GM12878 (cell line): ENCODE results near the gene ZNF239. TPM values are rescaled to one million over a fixed set of nuclear protein-coding genes. Genes with fewer than 3 reads are reported as not detected.

Experiments used
- ATAC-seq: fragments of 200-7000 bp; cut with Tn5 transposase; 3 replicates; pipeline ENCODE4 v1.9.1; 2020; ENCODE audit warnings: mild to moderate bottlenecking, moderate library complexity
- BruUV-seq: library from RNA; stranded (reverse); fragments of 400-500 nt; replicated peaks from 2 replicates; lab custom pipeline; 2021; lab: Mats Ljungman, UMichigan
- CTCF ChIA-PET: fragments of 300-600 bp; sonication (Branson Sonifier 250); formaldehyde crosslinking; extraction: SDS; loops from one replicate; lab custom pipeline; 2021; ENCODE audit warnings: inconsistent platforms; lab: Yijun Ruan, JAX
- POLR2A ChIA-PET: fragments of 350-600 bp; formaldehyde crosslinking; extraction: SDS; loops from one replicate; lab custom pipeline; 2021; ENCODE audit warnings: inconsistent platforms; lab: Charles Lee
- RAD21 ChIA-PET: fragments of 300-600 bp; sonication (Branson Sonifier 250); formaldehyde crosslinking; loops from one replicate; lab custom pipeline; 2023; ENCODE audit warnings: antibody characterized with exemption; ENCODE audit not compliant: unreplicated experiment; lab: Charles Lee
- SMC1A ChIA-PET: fragments of 300-600 bp; sonication (Branson Sonifier 250); formaldehyde crosslinking; loops from one replicate; lab custom pipeline; 2023; ENCODE audit not compliant: unreplicated experiment, uncharacterized antibody; lab: Charles Lee
- DNase-seq: peaks from one replicate; pipeline ENCODE4 v3.0.0-alpha.2; 2011; ENCODE audit warnings: low read depth, low spot score
- FAIRE-seq: peaks from 3 replicates; lab custom pipeline; 2011; peaks lifted over from hg19 to GRCh38; lab: Jason Lieb, UNC
- H2AFZ ChIP-seq: 2 replicates; pipeline ENCODE4 v1.6.0; 2011; ENCODE audit warnings: low read depth, low read length, control low read depth; ENCODE audit not compliant: control insufficient read depth
- H3K27ac ChIP-seq: 2 replicates; pipeline ENCODE4 v1.5.1; 2011; ENCODE audit warnings: control low read depth; ENCODE audit not compliant: control insufficient read depth, insufficient read depth
- H3K27me3 ChIP-seq, 2 experiments: replicated peaks in 1 of 2; 2 replicates each; pipeline versions ENCODE4 v1.6.0 to v1.6.1; 2011; ENCODE audit warnings: low read length in 1 of 2; ENCODE audit not compliant: control insufficient read depth in 2 of 2, insufficient read depth in 2 of 2
- H3K36me3 ChIP-seq, 2 experiments: 2 replicates each; pipeline ENCODE4 v1.5.1; 2011; ENCODE audit warnings: low read length in 1 of 2; ENCODE audit not compliant: control insufficient read depth in 2 of 2, insufficient read depth in 2 of 2
- H3K4me1 ChIP-seq: 2 replicates; pipeline ENCODE4 v1.6.1; 2011; ENCODE audit warnings: mild to moderate bottlenecking, low read length, moderate library complexity, mixed read lengths; ENCODE audit not compliant: control insufficient read depth, insufficient read depth
- H3K4me2 ChIP-seq: 2 replicates; pipeline ENCODE4 v1.6.0; 2011; ENCODE audit warnings: control low read depth; ENCODE audit not compliant: control insufficient read depth, insufficient read depth
- H3K4me3 ChIP-seq: fragments of 200-600 bp; sonication (generic); 2 replicates; pipeline ENCODE4 v1.5.1; 2016
- H3K79me2 ChIP-seq: 2 replicates; pipeline ENCODE4 v1.6.0; 2011; ENCODE audit warnings: low read length; ENCODE audit not compliant: control insufficient read depth, insufficient read depth
- H3K9ac ChIP-seq: 2 replicates; pipeline ENCODE4 v1.8.0; 2011; ENCODE audit warnings: low read length, control low read depth, mixed read lengths; ENCODE audit not compliant: control insufficient read depth, insufficient read depth
- H3K9me3 ChIP-seq: replicated peaks from 3 replicates; pipeline ENCODE4 v1.5.1; 2011; ENCODE audit warnings: mild to moderate bottlenecking, low read length; ENCODE audit not compliant: control insufficient read depth, insufficient read depth
- H4K20me1 ChIP-seq: 2 replicates; pipeline ENCODE4 v1.6.0; 2011; ENCODE audit not compliant: control insufficient read depth, insufficient read depth
- CBFB ChIP-seq: IDR thresholded peaks from 2 replicates; pipeline ENCODE4 v1.6.1; 2016; ENCODE audit warnings: antibody characterized with exemption, low read depth
- EGR1 ChIP-seq, 2 experiments: IDR thresholded peaks; 1 replicate in 1 of 2; 2 replicates in 1 of 2; pipeline ENCODE4 v1.6.1; 2011 to 2012; ENCODE audit warnings: low read depth in 2 of 2, low read length in 2 of 2, borderline replicate concordance in 1 of 2, mild to moderate bottlenecking in 1 of 2, moderate library complexity in 1 of 2
- SREBF2 ChIP-seq: IDR thresholded peaks from 2 replicates; pipeline ENCODE4 v1.6.1; 2012; ENCODE audit warnings: mild to moderate bottlenecking, low read length
- SUPT20H ChIP-seq: IDR thresholded peaks from 2 replicates; pipeline ENCODE4 v1.6.1; 2011; ENCODE audit warnings: low read depth, mild to moderate bottlenecking, low read length, moderate library complexity, borderline replicate concordance; ENCODE audit not compliant: control insufficient read depth
- TCF3 ChIP-seq: IDR thresholded peaks from 2 replicates; pipeline ENCODE4 v1.6.1; 2012; ENCODE audit warnings: low read depth, mild to moderate bottlenecking, low read length, borderline replicate concordance; ENCODE audit not compliant: insufficient read depth
- ZNF622 ChIP-seq: fragments of 450-650 bp; IDR thresholded peaks from 2 replicates; pipeline ENCODE4 v1.6.1; 2017; ENCODE audit warnings: mild to moderate bottlenecking, inconsistent platforms
- WGBS: methylation state at CpG from one replicate; pipeline ENCODE4 v1.1.6; 2016; ENCODE audit warnings: low lambda C conversion rate; ENCODE audit not compliant: insufficient replicate concordance, insufficient coverage; ENCODE audit errors: missing lambda C conversion rate; 5-methylcytosine and 5-hydroxymethylcytosine counted together
- in situ Hi-C: fragments of 300-500 bp; cut with MboI; formaldehyde crosslinking; loops from 9 replicates; pipeline ENCODE4 v1.14.3; 2018; ENCODE audit warnings: mixed read lengths
- intact Hi-C: fragments of 100-400 bp; cut with micrococcal nuclease; formaldehyde crosslinking; loops from one replicate; pipeline ENCODE4 v1.14.2; 2022; ENCODE audit not compliant: unreplicated experiment
- polyA plus RNA-seq, 11 experiments: library from polyadenylated mRNA; depleted of rRNA in 4 of 11; unstranded in 6 of 11; stranded (reverse) in 5 of 11; fragments of >200 nt; fragmentation: Nextera tagmentation in 4 of 11; fragmentation: Illumina TruSeq in 1 of 11; extraction: Ambion mirVana in 4 of 11; extraction: Trizol in 1 of 11; gene quantifications; 1 replicate in 1 of 11; 2 replicates in 10 of 11; pipeline versions ENCODE4 v1.2.1 to v1.2.3, GENCODE V29; 2011 to 2016; ENCODE audit warnings: inconsistent platforms in 2 of 11, missing spikeins in 2 of 11, low read depth in 1 of 11
- total RNA-seq, 4 experiments: library from RNA; depleted of rRNA in 3 of 4; stranded (reverse); fragments of >200 nt in 3 of 4; fragmentation: Illumina TruSeq in 1 of 4; extraction: Trizol in 1 of 4; gene quantifications; 2 replicates each; pipeline versions ENCODE4 v1.2.1 to v1.2.3, GENCODE V29; 2013 to 2021
- TF ChIP-seq, protein P1 (sequence below): IDR thresholded peaks from 2 replicates; pipeline ENCODE4 v1.6.1; 2012; ENCODE audit warnings: low read depth, low read length, improper control_type of control experiment
- TF ChIP-seq, protein P2 (sequence below): IDR thresholded peaks from 2 replicates; pipeline ENCODE4 v1.6.1; 2012; ENCODE audit warnings: mild to moderate bottlenecking, low read depth, low read length
- TF ChIP-seq, protein P3 (sequence below): fragments of 450-650 bp; formaldehyde crosslinking; IDR thresholded peaks from 2 replicates; pipeline ENCODE4 v1.5.0; 2022; ENCODE audit warnings: mild to moderate bottlenecking, missing genetic modification characterization

The ZNF239 gene
- total and polyA plus RNA-seq, 10 of the 15 experiments (the other 5 are each of a cell fraction or from before 2014, with no cell fraction given) = 0.12 to 0.75 (median 0.43) TPM

DNA sequence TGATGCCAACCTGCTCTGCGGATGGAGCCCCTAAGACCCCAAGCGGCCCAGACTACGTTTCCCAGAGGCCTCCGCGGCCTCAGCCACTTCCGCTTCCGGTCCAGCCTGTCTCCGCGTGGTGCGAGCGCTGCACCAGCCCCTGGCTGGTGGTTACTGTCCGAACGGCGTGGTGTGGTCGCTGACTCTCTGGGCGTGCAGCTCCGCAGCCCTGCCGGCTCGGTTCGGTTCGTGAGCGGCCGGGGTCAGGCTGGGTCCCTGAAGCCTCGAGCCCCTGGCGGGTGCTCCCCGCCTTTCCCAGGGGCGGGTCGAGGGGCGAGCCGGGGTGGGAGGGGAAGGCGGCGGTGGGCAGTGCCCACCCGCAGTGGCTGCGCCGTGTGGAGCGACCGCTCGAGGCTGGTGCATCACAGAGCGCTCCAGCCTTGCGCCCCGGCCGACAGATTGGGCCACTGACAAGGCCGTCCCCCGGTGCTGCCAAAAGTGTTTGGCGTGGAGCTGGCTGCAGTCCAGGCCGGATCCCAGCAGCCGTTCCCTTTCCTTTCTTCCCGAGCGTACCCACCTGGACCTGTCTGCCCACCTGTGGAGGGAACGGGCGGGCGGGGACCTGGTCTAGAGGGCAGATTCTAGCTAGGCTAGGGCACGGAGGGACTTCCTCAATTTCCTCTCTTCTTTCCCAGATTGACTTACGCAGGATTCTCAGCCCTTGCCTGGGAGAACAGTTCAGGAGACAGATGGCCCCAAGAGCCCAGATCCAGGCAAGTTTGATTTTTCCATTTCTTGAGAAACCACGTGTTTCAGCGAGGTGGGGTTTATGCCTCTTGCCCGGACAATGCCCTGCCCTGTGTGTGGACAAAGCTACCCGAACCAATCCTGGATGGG lies 32.1 kb upstream of the ZNF239 start, which contains the start of gene ZNF485:
ZNF485 (plus strand) TSS at position 116 of the 876 bp plus-strand sequence; CDS start at position 729, 613 bp downstream.
- peaks cover 0 to 4% of the 10 kb centered on the region in 2 experiments; a peak in 2 of 4 replicates for H3K36me3 ChIP-seq
- POLR2A ChIA-PET = interaction anchor here (1.4 kb wide), 1 partner anchor 11 kb away, joined by 3 read pairs; no protein-coding TSS in a partner anchor
- no peak for DNase-seq
- H3K4me1 ChIP-seq = no peaks in the 10 kb centered on the region; the same call in 1 of the 2 replicates
- BruUV-seq = no TSS peak
- H3K9me3 ChIP-seq = peaks cover 2% of the 10 kb centered on the region; the same call in 1 of the 3 replicates
- RAD21 ChIA-PET = interaction anchor here (1.0 kb wide), 1 partner anchor 12 kb away, joined by 5 read pairs; no protein-coding TSS in a partner anchor
- peak; percentile 99 for ATAC-seq
- H3K4me2 ChIP-seq = peak within 1 kb of the TSS; percentile 95
- H3K79me2 ChIP-seq = peaks cover 3% of the 10 kb centered on the region
- H3K27me3 ChIP-seq = no peaks in the 10 kb centered on the region
- peak; percentile 27 for FAIRE-seq
- peak within 1 kb of the TSS; percentile 86 for H3K4me3 ChIP-seq
- SMC1A ChIA-PET = interaction anchor here (0.6 to 4.4 kb wide), 4 partner anchors 8 to 112 kb away, joined by 3 to 18 read pairs (median 6); partner anchors contain the start of gene ZNF32
- H2AFZ ChIP-seq = peak within 1 kb of the TSS; percentile 90
- intact Hi-C loops (no loop called here), in situ Hi-C loops (no loop called here)
- CTCF ChIA-PET = interaction anchor here (0.9 to 1.5 kb wide), 3 partner anchors 12 to 144 kb away, joined by 3 to 4 read pairs (median 3); partner anchors contain the start of gene ZNF239
- WGBS = 7% methylated on average over 40 of the region's 58 CpGs
- H3K9ac ChIP-seq = peak within 1 kb of the TSS; percentile 74
- H4K20me1 ChIP-seq = no peaks in the 10 kb centered on the region
- peak within 1 kb of the TSS; percentile 50; the same call in 1 of the 2 replicates for H3K27ac ChIP-seq
- TF ChIP-seq, protein P1, sequence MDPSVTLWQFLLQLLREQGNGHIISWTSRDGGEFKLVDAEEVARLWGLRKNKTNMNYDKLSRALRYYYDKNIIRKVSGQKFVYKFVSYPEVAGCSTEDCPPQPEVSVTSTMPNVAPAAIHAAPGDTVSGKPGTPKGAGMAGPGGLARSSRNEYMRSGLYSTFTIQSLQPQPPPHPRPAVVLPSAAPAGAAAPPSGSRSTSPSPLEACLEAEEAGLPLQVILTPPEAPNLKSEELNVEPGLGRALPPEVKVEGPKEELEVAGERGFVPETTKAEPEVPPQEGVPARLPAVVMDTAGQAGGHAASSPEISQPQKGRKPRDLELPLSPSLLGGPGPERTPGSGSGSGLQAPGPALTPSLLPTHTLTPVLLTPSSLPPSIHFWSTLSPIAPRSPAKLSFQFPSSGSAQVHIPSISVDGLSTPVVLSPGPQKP = peak; percentile 91
- TF ChIP-seq EGR1 (IDR thresholded peaks at IDR 0.05; ENCODE audit: borderline replicate concordance in 1 of 2, low read depth in 2 of 2, low read length in 2 of 2) (no peak), SUPT20H (no peak), CBFB (peak; percentile 53; the same call in 1 of the 2 replicates), TCF3 (0 out of 2 replicates have a peak, but pooled peaks have one; percentile 33), SREBF2 (peak; percentile 66), ZNF622 (no peak)
- TF ChIP-seq, protein P2, sequence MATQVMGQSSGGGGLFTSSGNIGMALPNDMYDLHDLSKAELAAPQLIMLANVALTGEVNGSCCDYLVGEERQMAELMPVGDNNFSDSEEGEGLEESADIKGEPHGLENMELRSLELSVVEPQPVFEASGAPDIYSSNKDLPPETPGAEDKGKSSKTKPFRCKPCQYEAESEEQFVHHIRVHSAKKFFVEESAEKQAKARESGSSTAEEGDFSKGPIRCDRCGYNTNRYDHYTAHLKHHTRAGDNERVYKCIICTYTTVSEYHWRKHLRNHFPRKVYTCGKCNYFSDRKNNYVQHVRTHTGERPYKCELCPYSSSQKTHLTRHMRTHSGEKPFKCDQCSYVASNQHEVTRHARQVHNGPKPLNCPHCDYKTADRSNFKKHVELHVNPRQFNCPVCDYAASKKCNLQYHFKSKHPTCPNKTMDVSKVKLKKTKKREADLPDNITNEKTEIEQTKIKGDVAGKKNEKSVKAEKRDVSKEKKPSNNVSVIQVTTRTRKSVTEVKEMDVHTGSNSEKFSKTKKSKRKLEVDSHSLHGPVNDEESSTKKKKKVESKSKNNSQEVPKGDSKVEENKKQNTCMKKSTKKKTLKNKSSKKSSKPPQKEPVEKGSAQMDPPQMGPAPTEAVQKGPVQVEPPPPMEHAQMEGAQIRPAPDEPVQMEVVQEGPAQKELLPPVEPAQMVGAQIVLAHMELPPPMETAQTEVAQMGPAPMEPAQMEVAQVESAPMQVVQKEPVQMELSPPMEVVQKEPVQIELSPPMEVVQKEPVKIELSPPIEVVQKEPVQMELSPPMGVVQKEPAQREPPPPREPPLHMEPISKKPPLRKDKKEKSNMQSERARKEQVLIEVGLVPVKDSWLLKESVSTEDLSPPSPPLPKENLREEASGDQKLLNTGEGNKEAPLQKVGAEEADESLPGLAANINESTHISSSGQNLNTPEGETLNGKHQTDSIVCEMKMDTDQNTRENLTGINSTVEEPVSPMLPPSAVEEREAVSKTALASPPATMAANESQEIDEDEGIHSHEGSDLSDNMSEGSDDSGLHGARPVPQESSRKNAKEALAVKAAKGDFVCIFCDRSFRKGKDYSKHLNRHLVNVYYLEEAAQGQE = no peak
- TF ChIP-seq, protein P3, sequence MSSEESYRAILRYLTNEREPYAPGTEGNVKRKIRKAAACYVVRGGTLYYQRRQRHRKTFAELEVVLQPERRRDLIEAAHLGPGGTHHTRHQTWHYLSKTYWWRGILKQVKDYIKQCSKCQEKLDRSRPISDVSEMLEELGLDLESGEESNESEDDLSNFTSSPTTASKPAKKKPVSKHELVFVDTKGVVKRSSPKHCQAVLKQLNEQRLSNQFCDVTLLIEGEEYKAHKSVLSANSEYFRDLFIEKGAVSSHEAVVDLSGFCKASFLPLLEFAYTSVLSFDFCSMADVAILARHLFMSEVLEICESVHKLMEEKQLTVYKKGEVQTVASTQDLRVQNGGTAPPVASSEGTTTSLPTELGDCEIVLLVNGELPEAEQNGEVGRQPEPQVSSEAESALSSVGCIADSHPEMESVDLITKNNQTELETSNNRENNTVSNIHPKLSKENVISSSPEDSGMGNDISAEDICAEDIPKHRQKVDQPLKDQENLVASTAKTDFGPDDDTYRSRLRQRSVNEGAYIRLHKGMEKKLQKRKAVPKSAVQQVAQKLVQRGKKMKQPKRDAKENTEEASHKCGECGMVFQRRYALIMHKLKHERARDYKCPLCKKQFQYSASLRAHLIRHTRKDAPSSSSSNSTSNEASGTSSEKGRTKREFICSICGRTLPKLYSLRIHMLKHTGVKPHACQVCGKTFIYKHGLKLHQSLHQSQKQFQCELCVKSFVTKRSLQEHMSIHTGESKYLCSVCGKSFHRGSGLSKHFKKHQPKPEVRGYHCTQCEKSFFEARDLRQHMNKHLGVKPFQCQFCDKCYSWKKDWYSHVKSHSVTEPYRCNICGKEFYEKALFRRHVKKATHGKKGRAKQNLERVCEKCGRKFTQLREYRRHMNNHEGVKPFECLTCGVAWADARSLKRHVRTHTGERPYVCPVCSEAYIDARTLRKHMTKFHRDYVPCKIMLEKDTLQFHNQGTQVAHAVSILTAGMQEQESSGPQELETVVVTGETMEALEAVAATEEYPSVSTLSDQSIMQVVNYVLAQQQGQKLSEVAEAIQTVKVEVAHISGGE (CRISPR knock-in tag) = no peak
